OCI-LY3 (cell line): Measurements from ENCODE around the gene SSX2IP.

Experiments
- H2AFZ ChIP-seq: fragments of 200-600, 300-600 bp; shearing (Covaris generic); 2 replicates; pipeline ENCODE4 v1.6.0; 2014; ENCODE audit warnings: antibody characterized with exemption, low read depth, low read length
- H3K27ac ChIP-seq: fragments of 200-600, 300-600 bp; sonication (generic); 2 replicates; pipeline ENCODE4 v1.5.1; 2014; ENCODE audit warnings: mild to moderate bottlenecking, low read length, moderate library complexity, mixed read lengths
- H3K27me3 ChIP-seq: fragments of 200-600, 300-600 bp; sonication (generic); 2 replicates; pipeline ENCODE4 v1.6.1; 2014; ENCODE audit warnings: low read depth, low read length, mixed read lengths
- H3K36me3 ChIP-seq: fragments of 200-600, 300-600 bp; sonication (generic); replicated peaks from 2 replicates; pipeline ENCODE3; 2014; ENCODE audit warnings: low read depth, low read length, mixed read lengths
- H3K4me1 ChIP-seq: fragments of 300-600, 200-600 bp; sonication (generic); 2 replicates; pipeline ENCODE4 v1.6.1; 2014; ENCODE audit warnings: low read length, mixed read lengths
- H3K4me2 ChIP-seq: fragments of 200-600, 300-600 bp; sonication (generic); 2 replicates; pipeline ENCODE4 v1.6.1; 2014; ENCODE audit warnings: low read length, mixed read lengths
- H3K4me3 ChIP-seq: fragments of 300-600, 200-600 bp; sonication (generic); 2 replicates; pipeline ENCODE4 v1.5.1; 2014; ENCODE audit warnings: antibody characterized with exemption, mild to moderate bottlenecking, low read length, moderate library complexity
- H3K79me2 ChIP-seq: fragments of 300-600, 200-600 bp; shearing (Covaris generic); 2 replicates; pipeline ENCODE4 v1.6.1; 2014; ENCODE audit warnings: mild to moderate bottlenecking, low read length, mixed read lengths
- H3K9ac ChIP-seq: fragments of 300-600, 200-600 bp; shearing (Covaris generic); 2 replicates; pipeline ENCODE4 v1.6.0; 2014; ENCODE audit warnings: mild to moderate bottlenecking, low read length, moderate library complexity
- H3K9me3 ChIP-seq: fragments of 200-600, 300-600 bp; shearing (Covaris generic); 2 replicates; pipeline ENCODE4 v1.6.1; 2014; ENCODE audit warnings: low read length, mixed read lengths; ENCODE audit not compliant: insufficient read depth
- H4K20me1 ChIP-seq: fragments of 200-600, 300-600 bp; sonication (generic); 2 replicates; pipeline ENCODE4 v1.6.1; 2016; ENCODE audit warnings: low read length, mixed read lengths; ENCODE audit not compliant: insufficient read depth
- CTCF ChIP-seq: fragments of 200-600, 300-600 bp; sonication (generic); IDR thresholded peaks from 2 replicates; pipeline ENCODE4 v1.5.1; 2014; ENCODE audit warnings: antibody characterized with exemption, low read length, low read depth
- EZH2phosphoT487 ChIP-seq: fragments of 200-600 bp; shearing (Covaris generic); IDR thresholded peaks from 2 replicates; pipeline ENCODE4 v1.6.1; 2018; ENCODE audit warnings: antibody characterized with exemption, mixed run types, low read depth

The SSX2IP gene

DNA sequence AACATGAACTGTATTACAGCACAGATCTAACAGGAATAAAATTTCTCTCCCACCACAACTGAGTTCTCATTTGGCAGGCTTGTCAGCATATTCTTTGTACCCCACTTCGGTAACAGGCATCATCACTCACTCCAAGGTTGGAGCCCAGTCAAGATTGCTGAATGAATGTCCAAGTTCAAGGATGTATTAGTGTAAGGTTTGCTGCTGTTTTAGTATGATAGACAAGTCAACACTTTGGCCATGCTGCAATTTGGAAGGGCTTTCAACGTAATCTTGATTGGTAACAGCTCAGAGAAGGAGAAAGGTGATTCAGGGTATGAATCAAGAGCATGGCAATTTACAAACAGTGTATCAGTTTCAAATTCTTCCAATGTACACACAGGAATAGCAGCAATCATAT, 6.8 kb downstream of the SSX2IP start:
- Histone ChIP-seq H3K27ac (no peak overlapping the region), H3K36me3 (no peaks in the 10 kb centered on the region), H4K20me1 (no peaks in the 10 kb centered on the region), H3K27me3 (no peaks in the 10 kb centered on the region), H3K4me3 (no peak overlapping the region), H3K9ac (no peak overlapping the region), H3K9me3 (no peaks in the 10 kb centered on the region), H2AFZ (no peak overlapping the region), H3K4me1 (peaks cover 6% of the 10 kb centered on the region), H3K4me2 (no peak overlapping the region), H3K79me2 (peaks cover 15% of the 10 kb centered on the region)
- TF ChIP-seq EZH2phosphoT487 (no peak), CTCF (no peak)

DNA sequence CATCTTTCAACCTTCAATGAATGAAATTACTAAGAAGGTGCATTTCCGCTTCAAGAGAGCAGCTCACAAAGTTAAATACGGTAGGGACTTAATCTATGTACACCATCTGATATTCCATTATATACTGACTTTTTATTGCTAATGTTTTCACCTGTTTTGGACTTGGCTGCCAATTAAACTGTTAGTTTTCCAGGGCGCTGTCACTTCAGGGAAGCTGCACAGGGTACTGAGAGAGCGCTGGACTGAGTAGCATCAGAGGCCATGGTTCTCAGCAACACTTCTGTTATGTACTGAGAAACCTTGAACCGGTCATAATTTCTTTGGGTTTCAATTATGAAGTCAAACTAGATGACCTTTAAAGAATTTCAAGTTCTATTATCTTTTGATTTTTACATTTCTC, 8.2 kb downstream of the SSX2IP start:
- Histone ChIP-seq H3K9me3 (no peaks in the 10 kb centered on the region), H3K9ac (no peak overlapping the region), H4K20me1 (no peaks in the 10 kb centered on the region), H3K27ac (no peak overlapping the region), H3K36me3 (no peaks in the 10 kb centered on the region), H3K27me3 (no peaks in the 10 kb centered on the region), H3K4me1 (no peaks in the 10 kb centered on the region), H3K4me3 (no peak overlapping the region), H3K4me2 (no peak overlapping the region), H3K79me2 (0 out of 2 replicates have a peak, but pooled peaks cover 4% of the 10 kb centered on the region), H2AFZ (no peak overlapping the region)
- no peak for TF ChIP-seq CTCF
- TF ChIP-seq EZH2phosphoT487, result no peak

GRCh38 chr1:84677415-84678099, 12.7 kb downstream of the SSX2IP start:
- Histone ChIP-seq H3K27me3 (no peaks in the 10 kb centered on the region), H3K9ac (no peak overlapping the region)

DNA sequence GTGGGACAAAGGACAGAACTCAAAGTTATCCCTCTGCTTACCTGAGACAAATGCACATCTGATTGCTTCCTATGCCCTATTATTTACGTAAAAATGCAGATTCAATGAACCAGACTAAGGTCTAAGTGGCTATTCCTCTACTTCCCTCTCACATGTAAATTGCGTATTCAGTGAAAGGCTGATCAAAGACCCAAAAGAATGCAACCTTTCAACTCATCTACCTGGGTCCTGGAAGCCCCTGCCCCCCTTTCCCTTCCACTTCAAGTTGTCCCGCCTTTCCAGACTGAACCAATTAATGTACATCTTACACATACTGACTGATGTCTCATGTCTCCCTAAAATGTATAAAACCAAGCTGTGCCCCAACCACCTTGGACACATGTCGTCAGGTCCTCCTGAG, 14.6 kb downstream of the SSX2IP start:
- H3K4me1 ChIP-seq, result no peaks in the 10 kb centered on the region
- H3K4me2 ChIP-seq, result no peak overlapping the region
- H3K36me3 ChIP-seq, result no peaks in the 10 kb centered on the region
- H4K20me1 ChIP-seq, result no peaks in the 10 kb centered on the region
- no peak for TF ChIP-seq CTCF
- TF ChIP-seq EZH2phosphoT487, result no peak
- H2AFZ ChIP-seq, result no peak overlapping the region
- H3K9me3 ChIP-seq, result no peaks in the 10 kb centered on the region
- no peak overlapping the region for H3K4me3 ChIP-seq
- H3K27me3 ChIP-seq, result no peaks in the 10 kb centered on the region
- H3K27ac ChIP-seq, result no peak overlapping the region
- H3K79me2 ChIP-seq, result no peaks in the 10 kb centered on the region
- no peak overlapping the region for H3K9ac ChIP-seq

More at GRCh38 chr1:84677415-84678099, 12.7 kb downstream of the SSX2IP start:
- no peaks in the 10 kb centered on the region for H3K9me3 ChIP-seq
- H3K4me3 ChIP-seq, result no peak overlapping the region
- H3K4me1 ChIP-seq, result no peaks in the 10 kb centered on the region
- H3K79me2 ChIP-seq, result no peaks in the 10 kb centered on the region
- TF ChIP-seq CTCF (no peak), EZH2phosphoT487 (no peak)
- no peak overlapping the region for H2AFZ ChIP-seq
- no peak overlapping the region for H3K27ac ChIP-seq
- no peaks in the 10 kb centered on the region for H3K36me3 ChIP-seq
- H4K20me1 ChIP-seq, result no peaks in the 10 kb centered on the region
- no peak overlapping the region for H3K4me2 ChIP-seq
